Measurements from ENCODE around the gene SLC9B2. TPM values are rescaled to one million over a fixed set of nuclear protein-coding genes. Genes with fewer than 3 reads are reported as not detected.

Gene SLC9B2
- total and polyA plus RNA-seq, 5 donors = 5.0 to 12.7 (median 8.5) TPM

DNA sequence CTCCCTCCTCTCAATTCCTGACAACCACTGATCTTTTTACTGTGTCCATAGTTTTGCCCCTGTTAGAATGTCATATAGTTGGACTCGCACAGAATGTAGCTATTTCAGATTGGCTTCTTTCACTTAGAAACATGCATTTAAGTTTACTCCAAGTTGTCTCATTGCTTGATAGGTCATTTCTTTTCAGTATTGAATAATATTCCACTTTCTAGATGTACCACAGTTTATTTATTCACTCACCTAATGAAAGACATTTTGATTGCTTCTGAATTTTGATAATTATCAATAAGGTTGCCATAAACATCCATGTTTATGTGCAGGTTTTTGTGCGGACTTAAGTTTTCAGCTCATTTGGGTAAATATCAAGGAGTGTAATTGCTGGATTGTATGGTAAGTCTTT lies 95.6 kb downstream of the SLC9B2 start:
- no peaks in the 10 kb centered on the region for H3K4me1 ChIP-seq (ENCODE audit: control insufficient read depth, insufficient read depth, low read length)
- 97% methylated on average over 2 of the region's 2 CpGs for WGBS
- DNase-seq (no peak), ATAC-seq (no peak)
- intact Hi-C loops (cut with DNase I) = no loop called here
- no peaks in the 10 kb centered on the region for H3K27me3 ChIP-seq (ENCODE audit: control insufficient read depth, insufficient read depth)
- H3K4me3 ChIP-seq (ENCODE audit: low read length) = no peak overlapping the region
- H3K27ac ChIP-seq (ENCODE audit: low read length) = no peak overlapping the region
- H3K9me3 ChIP-seq (ENCODE audit: control insufficient read depth, low read length) = no peaks in the 10 kb centered on the region

Other genes starting within 250 kb of the SLC9B2 start
- gene UBE2D3, start 249.2 kb downstream of the SLC9B2 start, total RNA-seq = 100 to 1,000 TPM; 258 to 278 (median 259) TPM
- 157 TPM for gene UBE2D3, start 249.2 kb downstream of the SLC9B2 start, polyA plus RNA-seq
- gene CISD2, start 207.8 kb downstream of the SLC9B2 start, total RNA-seq = 10 to 100 TPM; 18.3 to 22.1 (median 20.5) TPM
- 20.1 TPM for gene CISD2, start 207.8 kb downstream of the SLC9B2 start, polyA plus RNA-seq
- 1 to 10 TPM in 2 of 4 donors, under 1 TPM in 2; 0.94 to 1.8 (median 1.3) TPM for gene SLC9B1, start 57.1 kb downstream of the SLC9B2 start, total RNA-seq
- 0.27 TPM for gene SLC9B1, start 57.1 kb downstream of the SLC9B2 start, polyA plus RNA-seq
- gene BDH2, start 23.1 kb upstream of the SLC9B2 start, total RNA-seq = 10 to 100 TPM; 33.1 to 49.5 (median 43.9) TPM
- gene BDH2, start 23.1 kb upstream of the SLC9B2 start, polyA plus RNA-seq = 46.6 TPM
- under 1 TPM; 0.56 to 0.77 (median 0.61) TPM for gene CENPE, start 121.6 kb upstream of the SLC9B2 start, total RNA-seq
- 0.14 TPM for gene CENPE, start 121.6 kb upstream of the SLC9B2 start, polyA plus RNA-seq

Measured in right cardiac atrium (tissue), 5 donors.